ENCODE data around the gene ITGAL. TPM values are rescaled to one million over a fixed set of nuclear protein-coding genes. Genes with fewer than 3 reads are reported as not detected.
A peak's percentile ranks its signal among the peaks of the same experiment; 100 is the strongest.

Gene ITGAL
- total RNA-seq, 1 experiment from 2014 or later = not detected

- Histone ChIP-seq H3K23ac (ENCODE audit: insufficient read length, low read depth, low read length) (no peak overlapping the region), H3K27me3 (ENCODE audit: insufficient read depth, low read length) (no peaks in the 10 kb centered on the region), H3K4ac (ENCODE audit: low read depth, low read length) (no peak overlapping the region), H3K4me1 (ENCODE audit: insufficient read depth, low read length) (peaks cover 3% of the 10 kb centered on the region; the same call in 1 of the 2 replicates), H3K9me3 (ENCODE audit: control insufficient read depth, low read depth, low read length) (no peaks in the 10 kb centered on the region), H2AK5ac (ENCODE audit: insufficient read length, low read length) (no peak overlapping the region), H3K9ac (ENCODE audit: extremely low read depth, insufficient read length, low read length) (peak overlapping the region; percentile 37), H2BK120ac (ENCODE audit: low read depth, low read length, poor library complexity, severe bottlenecking) (no peak overlapping the region), H2BK5ac (ENCODE audit: insufficient read length, low read length) (no peak overlapping the region), H4K5ac (ENCODE audit: insufficient read length, low read depth, low read length) (no peak overlapping the region), H3K23me2 (ENCODE audit: insufficient read length, low read depth, low read length, poor library complexity, severe bottlenecking) (peaks cover 5% of the 10 kb centered on the region), H3K79me2 (ENCODE audit: insufficient read depth, low read length) (no peaks in the 10 kb centered on the region; the same call in 1 of the 2 replicates), H2BK12ac (ENCODE audit: insufficient read length, low read depth, low read length) (no peak overlapping the region), H3K27ac (ENCODE audit: insufficient read length, low read depth, low read length) (no peak overlapping the region), H3K18ac (ENCODE audit: insufficient read length, low read depth, low read length) (no peak overlapping the region), H2AFZ (ENCODE audit: low read length) (no peak overlapping the region), H3K14ac (ENCODE audit: insufficient read depth, low read length) (no peak overlapping the region), H2BK20ac (ENCODE audit: low read depth, low read length, poor library complexity, severe bottlenecking) (no peak overlapping the region), H4K20me1 (ENCODE audit: control insufficient read depth, insufficient read depth, insufficient read length) (no peaks in the 10 kb centered on the region), H4K8ac (replicated peaks; ENCODE audit: insufficient read length, low read depth, low read length) (no peak overlapping the region), H4K91ac (ENCODE audit: insufficient read length, low read depth, low read length) (no peak overlapping the region), H3K56ac (ENCODE audit: insufficient read length, low read depth, low read length) (no peak overlapping the region), H3K4me2 (ENCODE audit: insufficient read depth, insufficient read length, low read length) (peak overlapping the region; percentile 68), H3T11ph (ENCODE audit: low read length) (no peak overlapping the region), H2BK15ac (ENCODE audit: low read depth, low read length) (no peak overlapping the region), H3K79me1 (ENCODE audit: insufficient read depth, low read depth, low read length, poor library complexity, severe bottlenecking) (no peaks in the 10 kb centered on the region)
- TF ChIP-seq CTCF (conservative IDR thresholded peaks at IDR 0.05) = no peak
- Mint-ChIP-seq H3K9me3 (peaks cover 6 to 10% of the 10 kb centered on the region in 2 experiments; a peak in 3 of 5 replicates), H3K27me3 (ENCODE audit: low read depth) (peaks cover 21% of the 10 kb centered on the region), H3K27ac (no peak overlapping the region), H3K36me3 (ENCODE audit: insufficient read depth in 1 of 3, low read depth in 3 of 3) (peaks cover 15 to 27% (median 23%) of the 10 kb centered on the region in 3 experiments), H3K4me3 (peak overlapping the region; percentile 84 to 89), H3K4me1 (peaks cover 14 to 18% of the 10 kb centered on the region in 2 experiments)
- WGBS (ENCODE audit: extremely low coverage, insufficient read length, low lambda C conversion rate) = no CpG with 5 or more reads among the region's 29 CpGs
- no peak for DNase-seq
These were observed 28.1 kb upstream of the ITGAL start for GRCh38 chr16:30444231-30445148.

Measured in H9 (cell line).